NCI-H82 treated with DMSO at 0.1 percent for 48 hours (cell line): ENCODE data around the gene TUBGCP2.

ENCODE experiments used
- DNase-seq: peaks from one replicate; lab custom pipeline; 2025; ENCODE audit not compliant: unreplicated experiment; lab: John Stamatoyannopoulos, UW

The TUBGCP2 gene

DNA sequence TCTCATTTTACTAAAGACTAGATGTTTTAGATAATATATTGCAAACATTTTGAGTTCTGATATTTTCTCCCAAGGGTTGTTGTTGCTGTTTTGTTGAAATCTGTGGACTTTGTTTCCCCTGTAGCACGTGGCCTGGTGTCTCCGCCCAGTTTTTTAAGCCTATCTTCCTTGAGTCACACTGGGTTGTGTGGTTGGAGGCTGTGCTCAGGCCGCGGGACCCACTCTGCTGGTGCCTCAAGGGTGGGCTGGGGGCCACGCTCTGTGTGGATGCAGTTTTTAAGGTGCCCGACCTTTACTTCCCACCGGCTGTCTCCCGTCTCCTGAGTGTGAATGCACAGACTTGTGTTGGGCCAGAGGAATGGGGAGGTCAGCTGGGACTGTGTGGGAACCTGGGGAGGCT is 34.3 kb upstream of the TUBGCP2 start:
- DNase-seq = no peak

DNA sequence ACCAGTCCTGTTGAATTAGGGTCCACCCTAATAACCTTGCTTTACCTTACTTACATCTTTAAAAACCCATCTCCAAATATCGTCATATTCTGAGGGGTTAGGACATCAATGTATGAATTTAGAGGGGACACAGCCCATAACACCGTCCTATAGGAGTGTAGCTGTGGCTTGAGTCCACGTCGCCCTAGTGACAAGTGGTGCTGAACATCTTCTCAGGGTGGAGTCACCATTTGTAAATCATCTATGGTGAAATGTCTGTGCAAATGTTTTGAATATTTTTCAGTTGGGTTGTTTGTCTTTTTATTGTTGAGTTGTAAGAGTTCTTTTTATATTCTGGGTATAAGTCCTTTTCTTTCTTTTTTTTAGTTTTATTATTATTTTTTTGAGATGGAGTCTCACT is 33.3 kb upstream of the TUBGCP2 start:
- no peak for DNase-seq

GRCh38 chr10:133339708-133340380 is 31.2 kb upstream of the TUBGCP2 start:
- DNase-seq = no peak

DNA sequence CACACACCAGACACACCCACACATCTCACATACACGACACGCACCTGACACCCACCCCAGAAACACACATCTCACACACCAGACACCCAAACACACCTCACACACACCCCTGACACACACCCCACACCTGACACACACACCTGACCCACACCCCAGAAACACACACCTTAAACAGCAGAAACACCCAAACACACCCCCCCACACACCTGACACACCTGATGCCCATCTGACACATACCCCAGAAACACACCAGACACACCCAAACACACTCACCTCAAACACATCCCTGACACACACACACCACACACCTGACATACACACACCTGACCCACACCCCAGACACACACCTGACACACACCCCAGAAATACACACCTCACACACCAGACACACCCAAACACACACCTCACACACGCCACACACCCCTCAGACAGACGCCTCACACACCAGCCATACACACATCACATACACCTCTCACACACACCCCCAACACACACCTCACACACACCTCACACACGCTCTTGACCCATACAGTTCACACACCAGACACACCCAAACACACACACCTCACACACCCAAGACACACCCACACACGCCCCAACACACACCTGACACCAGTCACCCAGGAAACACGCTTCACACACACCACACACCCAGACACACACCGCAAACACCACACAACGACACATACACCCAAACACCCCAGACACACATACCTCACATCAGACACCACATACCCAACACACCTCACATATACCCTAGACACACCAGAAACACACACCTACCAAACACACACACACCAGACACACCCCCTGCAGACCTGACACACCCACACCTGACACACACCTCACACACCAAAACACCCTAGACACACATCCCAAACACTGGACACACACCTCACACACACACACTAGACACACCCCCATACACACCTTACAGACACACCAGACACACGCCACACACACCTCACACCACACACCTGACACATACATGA is 29.7 kb upstream of the TUBGCP2 start:
- DNase-seq = no peak

GRCh38 chr10:133337370-133337725 is 28.7 kb upstream of the TUBGCP2 start:
- DNase-seq = no peak

DNA sequence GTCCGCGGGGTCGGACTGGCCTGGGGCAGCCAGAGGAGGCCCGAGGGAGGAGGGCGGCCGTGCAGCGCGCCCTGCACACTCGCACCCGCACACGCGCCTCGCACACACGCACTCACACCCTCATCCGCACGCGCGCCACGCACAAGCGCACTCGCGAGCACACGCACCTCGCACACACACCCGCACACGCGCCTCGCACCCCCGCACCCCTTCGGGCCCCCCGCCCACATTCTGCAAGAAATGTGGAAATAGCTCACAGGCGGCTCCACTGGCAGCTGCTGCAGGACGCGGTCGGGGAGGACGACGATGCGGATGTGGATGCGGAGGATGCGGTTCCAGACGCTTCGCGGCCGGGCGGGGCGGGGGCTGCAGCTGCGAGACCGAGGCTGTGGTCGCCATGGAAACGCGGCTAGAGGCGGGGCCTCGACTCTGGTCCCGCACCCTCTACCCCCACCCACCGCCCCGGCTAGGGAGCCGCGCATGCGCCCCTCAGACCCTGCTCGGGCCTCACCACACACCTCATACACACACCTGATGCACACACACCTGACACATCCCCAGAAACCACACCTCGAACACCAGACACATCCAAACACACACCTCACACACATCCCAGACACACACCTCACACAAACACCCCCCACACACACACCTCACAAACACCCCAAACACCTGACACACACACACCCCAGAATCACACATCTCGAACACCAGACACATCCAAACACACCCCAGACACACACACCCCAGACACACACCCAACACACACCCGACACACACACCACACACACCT is 28.1 kb upstream of the TUBGCP2 start, which contains the start of gene CALY:
Gene CALY, minus strand, starts transcription at position 320 of the 793 bp plus-strand sequence. CDS start 7,907 bp downstream, outside the sequence.
- no peak for DNase-seq

DNA sequence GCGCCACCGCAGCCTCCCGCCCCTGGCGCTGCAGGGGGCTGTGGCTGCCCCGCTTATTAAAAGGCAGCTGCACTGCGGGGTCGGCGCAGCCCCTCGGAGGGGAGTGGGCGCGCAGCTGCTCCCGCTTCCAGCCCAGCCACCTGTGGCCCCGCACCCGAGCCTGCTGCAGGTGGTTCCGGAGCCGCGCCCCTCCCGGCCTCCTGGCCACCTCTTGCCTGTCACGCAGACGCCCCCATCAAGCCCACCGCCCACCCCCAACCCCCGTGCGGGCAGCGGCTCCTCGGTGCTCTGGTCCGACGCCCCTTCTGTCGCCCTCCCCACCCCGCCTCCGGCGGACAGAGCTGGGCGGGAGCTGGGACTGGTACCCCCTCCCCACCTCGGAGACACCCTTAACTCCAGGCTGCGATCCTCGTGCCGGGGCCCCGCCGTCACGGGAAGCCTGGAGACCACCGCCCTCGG is 27.5 kb upstream of the TUBGCP2 start:
- DNase-seq = no peak

GRCh38 chr10:133335246-133336117 is 26.8 kb upstream of the TUBGCP2 start:
- no peak for DNase-seq

DNA sequence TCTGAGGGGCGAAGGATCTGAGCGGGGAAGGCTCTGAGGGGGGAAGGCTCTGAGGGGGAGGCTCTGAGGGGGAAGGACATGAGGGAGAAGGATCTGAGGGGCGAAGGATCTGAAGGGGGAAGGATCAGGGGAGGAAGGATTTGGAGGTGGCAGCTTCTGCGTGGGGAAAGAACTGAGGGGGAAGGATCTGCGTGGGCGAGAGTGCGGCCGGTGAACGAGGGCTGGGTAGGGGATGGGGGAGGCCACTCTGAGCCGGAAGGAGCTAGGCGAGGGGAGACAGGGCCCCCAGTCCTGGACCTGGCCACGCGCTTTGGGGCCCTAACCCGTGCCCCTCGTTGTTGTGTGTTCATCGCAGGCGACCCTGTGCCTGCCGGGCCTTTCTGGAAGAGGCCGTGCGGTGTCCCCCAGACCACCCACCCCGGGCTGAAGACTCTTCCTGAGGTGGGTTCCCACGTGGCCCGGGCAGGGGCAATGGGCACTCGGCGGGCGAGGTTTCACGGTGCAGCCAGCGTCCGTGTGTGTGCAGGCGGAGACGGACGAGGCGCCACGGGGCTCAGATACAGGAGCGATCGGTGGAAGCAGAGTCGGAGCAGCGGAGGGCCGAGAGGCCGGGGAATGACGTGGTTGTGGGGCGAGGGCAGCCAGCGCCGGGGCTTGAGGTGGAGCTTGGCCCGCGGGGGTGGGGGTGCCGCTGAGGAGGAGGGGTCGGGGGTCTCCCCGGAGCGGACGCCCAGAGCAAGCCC is 26.0 kb upstream of the TUBGCP2 start:
- DNase-seq = no peak

- no peak for DNase-seq
These were observed 24.4 kb upstream of the TUBGCP2 start for GRCh38 chr10:133332936-133333699.

GRCh38 chr10:133329491-133330202 is 21.0 kb upstream of the TUBGCP2 start:
- peak; percentile 54 for DNase-seq

DNA sequence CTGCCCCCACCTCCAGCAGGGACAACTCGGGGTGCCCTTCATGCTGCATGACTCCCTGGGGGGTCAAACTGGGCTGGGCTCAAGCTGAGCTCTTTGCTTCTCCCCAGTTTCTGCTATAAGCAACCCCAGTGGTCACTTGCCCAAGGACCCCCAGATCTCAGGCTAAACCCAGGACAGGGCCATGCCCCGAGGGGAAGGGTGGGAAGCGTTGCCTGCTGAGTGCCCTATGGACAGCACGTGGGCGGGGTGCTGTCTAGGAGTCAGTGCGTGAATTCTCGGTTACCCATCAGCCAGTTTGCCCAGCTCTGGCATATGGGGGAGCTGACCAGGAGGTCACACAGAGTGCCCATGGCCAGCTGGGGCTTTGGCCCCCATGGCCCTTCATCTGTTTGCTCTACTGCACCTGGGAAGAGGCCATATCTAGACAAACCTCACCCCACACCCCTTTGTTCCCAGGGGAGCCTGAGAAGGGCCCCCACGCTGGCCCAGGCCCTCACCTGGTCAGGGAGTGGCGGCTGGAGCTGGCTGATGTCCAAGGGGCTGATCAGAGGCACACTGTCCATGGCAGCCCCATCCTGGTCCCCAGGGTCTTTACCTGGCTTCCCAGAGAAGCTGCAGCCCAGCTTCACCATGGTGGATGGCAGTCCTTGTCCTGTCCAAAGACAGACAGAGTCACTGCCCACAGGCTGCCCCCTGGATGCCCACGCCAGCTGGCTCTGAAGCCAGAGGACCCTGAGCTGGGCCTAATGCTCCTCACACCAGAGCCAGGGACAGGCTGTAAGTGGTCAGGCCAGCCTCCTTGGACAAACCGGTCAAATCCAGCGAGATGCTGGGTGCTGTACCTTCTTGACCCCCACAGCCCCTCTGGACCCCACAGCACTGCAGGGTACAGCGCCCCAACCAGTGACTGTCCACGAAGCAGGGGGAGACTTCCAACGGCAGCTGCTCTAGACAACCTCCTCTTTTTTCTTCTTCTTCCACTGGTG is 20.0 kb upstream of the TUBGCP2 start:
- no peak for DNase-seq

- DNase-seq = no peak
These were observed 19.1 kb upstream of the TUBGCP2 start for GRCh38 chr10:133327651-133328357.

DNA sequence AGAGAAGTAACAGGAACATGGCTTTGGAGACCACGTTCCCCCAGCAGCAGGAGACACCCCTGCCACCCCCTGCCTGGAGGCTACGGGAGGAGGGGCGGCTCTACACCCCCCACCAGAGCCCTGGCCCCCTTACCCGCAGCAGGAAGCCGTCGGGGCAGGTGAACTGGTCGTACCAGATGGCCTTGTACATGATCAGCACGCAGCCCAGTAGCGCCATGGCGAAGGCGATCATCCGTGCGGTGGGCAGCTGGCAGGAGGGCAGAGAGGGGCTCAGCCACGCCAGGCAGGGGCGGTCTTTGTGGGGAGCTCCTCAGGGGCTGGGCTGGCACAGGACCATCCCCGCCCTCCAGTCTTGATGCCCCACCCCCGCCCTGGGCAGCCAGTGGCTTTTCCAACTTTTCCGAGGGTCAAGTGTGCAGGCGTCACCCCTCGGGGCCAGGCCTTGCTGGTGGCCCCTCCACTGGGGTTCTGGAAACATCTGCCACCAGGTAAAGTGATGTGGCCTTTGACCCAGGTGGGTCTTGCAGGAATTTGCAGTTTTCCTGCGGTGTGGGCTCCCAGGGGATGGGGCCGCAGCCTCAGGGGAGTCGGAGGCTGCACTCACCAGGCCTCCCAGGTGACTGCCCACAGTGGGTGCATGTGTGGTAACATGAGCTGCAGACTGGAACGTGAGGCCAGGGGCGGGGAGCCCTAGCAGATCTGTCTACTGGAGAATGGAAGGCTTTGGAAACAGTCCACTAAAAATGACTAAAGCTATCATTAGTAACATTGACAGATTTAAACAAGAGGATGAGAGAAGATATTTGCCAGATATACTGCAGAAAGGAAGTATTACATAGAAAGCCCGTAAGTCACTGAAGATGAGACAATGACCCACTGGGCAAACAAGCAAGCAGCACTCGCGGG is 18.3 kb upstream of the TUBGCP2 start:
- DNase-seq = no peak

DNA sequence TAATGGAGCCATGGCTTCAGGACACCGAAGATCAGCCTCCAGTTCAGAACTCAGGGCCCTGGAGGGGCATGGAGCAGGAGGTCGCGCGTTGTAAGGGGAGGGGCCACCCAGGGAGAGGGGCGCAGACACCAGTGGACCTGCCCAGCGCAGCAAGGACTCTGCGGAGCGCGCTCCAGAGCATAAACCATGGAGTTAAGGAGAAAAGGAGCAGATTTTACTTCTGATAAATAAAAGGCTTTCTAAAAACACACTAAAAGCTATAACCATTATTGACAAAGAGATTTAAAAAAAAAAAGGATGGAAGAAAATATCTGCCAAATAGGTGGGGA is 17.5 kb upstream of the TUBGCP2 start:
- no peak for DNase-seq
